Fibroblast of the aortic adventitia (primary cell): Measurements from ENCODE around the gene TRAF3IP1. TPM values are rescaled to one million over a fixed set of nuclear protein-coding genes. Genes with fewer than 3 reads are reported as not detected.
"Not testable (repeated sequence)": the region's sequence is repeated elsewhere in the genome, so short reads cannot be mapped to it uniquely, and the experiment has no call there.

Experiments used
- DNase-seq: peaks from one replicate; pipeline ENCODE4 v3.0.0-alpha.2; 2010; ENCODE audit warnings: low read depth
- H3K4me3 ChIP-seq: 2 replicates; pipeline ENCODE4 v1.5.1; 2011; ENCODE audit warnings: low read depth, mild to moderate bottlenecking, control low read depth, low read length, moderate library complexity
- total RNA-seq: library from RNA; depleted of rRNA; stranded (reverse); fragments of >200 nt; gene quantifications from 2 replicates; pipeline ENCODE4 v1.2.3, GENCODE V29; 2012; ENCODE audit warnings: low replicate concordance
- TF ChIP-seq, protein P1 (sequence below): IDR thresholded peaks from 2 replicates; pipeline ENCODE4 v1.5.1; 2011; ENCODE audit warnings: mild to moderate bottlenecking, low read length, control low read depth, inconsistent platforms; ENCODE audit not compliant: insufficient read depth

TRAF3IP1 gene
- total RNA-seq, 1 donor = 8.4 TPM

DNA sequence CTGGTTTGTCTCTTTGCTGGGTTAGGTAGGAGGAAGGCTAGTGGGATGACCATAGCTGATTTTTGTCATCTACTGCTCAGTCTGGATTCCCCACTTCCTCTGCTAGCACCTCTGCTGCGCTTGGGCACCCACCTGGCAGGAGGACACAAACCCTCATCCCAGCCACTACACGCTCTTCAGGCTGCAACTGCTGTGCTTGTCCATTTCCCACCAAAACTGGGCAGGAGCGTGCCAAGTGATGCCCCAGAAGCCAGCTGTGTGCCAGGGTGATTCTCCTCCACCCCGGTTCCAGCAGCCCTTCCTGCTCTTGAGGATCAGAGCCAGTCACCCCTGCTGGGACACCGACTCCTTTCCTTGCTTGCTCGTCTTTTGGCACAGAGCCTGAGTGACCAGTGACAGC, 16.2 kb upstream of the TRAF3IP1 start:
- no peak for DNase-seq
- TF ChIP-seq, protein P1, sequence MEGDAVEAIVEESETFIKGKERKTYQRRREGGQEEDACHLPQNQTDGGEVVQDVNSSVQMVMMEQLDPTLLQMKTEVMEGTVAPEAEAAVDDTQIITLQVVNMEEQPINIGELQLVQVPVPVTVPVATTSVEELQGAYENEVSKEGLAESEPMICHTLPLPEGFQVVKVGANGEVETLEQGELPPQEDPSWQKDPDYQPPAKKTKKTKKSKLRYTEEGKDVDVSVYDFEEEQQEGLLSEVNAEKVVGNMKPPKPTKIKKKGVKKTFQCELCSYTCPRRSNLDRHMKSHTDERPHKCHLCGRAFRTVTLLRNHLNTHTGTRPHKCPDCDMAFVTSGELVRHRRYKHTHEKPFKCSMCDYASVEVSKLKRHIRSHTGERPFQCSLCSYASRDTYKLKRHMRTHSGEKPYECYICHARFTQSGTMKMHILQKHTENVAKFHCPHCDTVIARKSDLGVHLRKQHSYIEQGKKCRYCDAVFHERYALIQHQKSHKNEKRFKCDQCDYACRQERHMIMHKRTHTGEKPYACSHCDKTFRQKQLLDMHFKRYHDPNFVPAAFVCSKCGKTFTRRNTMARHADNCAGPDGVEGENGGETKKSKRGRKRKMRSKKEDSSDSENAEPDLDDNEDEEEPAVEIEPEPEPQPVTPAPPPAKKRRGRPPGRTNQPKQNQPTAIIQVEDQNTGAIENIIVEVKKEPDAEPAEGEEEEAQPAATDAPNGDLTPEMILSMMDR = no peak
- H3K4me3 ChIP-seq = no peak overlapping the region

DNA sequence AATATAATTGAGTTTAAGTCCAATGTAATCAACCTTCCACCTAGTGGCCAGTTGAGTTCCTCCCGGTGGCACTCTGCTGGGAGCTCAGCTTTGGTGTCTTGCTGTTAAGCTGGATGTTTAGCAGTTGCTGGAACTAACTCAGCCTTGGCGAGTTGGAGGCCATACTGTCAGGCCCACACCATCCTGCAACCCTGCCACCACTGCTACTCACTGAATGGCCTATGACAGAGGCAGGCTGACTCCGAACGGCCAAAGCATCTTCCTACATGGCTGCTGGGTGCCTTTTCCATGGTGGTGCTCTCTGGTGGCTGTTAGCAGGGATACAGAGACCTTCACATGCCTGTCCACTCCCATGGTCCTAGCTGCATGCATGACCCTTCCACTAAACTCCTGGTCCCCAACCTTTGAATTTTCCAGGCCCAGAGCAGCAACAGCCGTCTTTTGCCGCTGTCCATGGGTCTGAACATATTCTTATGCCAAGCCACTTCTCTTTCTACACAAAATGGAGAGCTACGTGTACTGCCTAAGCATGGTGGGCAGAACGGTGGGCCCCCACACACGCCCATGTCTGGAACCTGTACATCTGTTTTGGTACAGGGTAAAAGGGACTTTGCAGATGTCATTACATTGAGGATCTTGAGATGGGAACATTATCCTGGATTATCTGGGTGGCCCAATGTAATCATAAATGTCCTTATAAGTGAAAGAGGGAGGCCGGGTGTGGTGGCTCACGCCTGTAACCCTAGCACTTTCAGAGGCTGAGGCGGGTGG, 15.0 kb upstream of the TRAF3IP1 start:
- H3K4me3 ChIP-seq = no peak overlapping the region
- no peak for DNase-seq
- TF ChIP-seq, protein P1 = peak; percentile 20

DNA sequence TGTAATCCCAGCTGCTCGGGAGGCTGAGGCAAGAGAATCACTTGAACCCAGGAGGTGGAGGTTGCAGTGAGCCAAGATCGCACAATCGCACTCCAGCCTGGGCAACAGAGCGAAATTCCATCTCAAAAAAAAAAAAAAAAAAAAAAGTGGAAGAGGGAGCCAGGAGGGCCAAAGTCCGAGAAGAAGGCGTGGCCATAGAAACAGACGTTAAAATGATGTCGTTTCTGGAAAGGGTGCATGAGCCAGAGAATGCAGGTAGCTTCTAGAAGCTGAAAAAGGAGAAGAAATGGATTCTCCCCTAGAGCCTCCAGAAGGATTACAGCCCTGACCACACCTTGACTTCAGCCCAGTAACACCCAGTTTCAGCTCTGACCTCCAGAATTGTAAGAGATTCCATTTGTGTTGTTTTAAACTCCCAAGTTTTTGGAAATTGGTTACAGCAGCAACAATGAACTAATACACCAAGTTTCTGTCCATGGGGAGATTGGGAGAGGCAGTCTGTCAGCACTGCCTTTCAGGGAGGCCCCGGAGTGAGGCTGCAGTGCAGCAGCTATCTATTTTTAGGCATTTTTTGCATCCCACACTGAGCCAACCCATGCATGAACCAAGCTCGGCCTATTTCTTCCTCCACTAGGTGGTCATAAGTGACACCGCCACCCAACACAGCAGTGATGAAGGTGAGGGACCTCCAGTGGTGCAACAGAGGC, 14.2 kb upstream of the TRAF3IP1 start:
- DNase-seq = no peak
- TF ChIP-seq, protein P1 = no peak
- no peak overlapping the region for H3K4me3 ChIP-seq

DNA sequence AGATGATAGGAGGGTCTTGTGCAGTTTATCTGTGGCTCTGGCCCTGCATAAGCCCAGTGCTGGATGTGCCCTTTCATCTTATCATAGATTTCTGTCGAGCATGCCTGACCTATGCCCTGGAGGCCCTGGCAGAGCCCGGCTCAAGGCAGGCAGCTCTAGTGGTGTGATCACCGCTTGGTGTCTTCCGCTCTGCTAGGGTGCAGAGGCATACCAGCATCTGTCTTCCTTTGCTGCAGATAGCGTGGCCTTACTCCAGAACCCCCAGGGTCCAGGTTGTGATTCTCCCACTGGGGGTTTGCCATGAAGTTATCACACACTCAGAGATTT, 13.7 kb upstream of the TRAF3IP1 start:
- DNase-seq = no peak
- TF ChIP-seq, protein P1 = no peak
- H3K4me3 ChIP-seq = no peak overlapping the region

DNA sequence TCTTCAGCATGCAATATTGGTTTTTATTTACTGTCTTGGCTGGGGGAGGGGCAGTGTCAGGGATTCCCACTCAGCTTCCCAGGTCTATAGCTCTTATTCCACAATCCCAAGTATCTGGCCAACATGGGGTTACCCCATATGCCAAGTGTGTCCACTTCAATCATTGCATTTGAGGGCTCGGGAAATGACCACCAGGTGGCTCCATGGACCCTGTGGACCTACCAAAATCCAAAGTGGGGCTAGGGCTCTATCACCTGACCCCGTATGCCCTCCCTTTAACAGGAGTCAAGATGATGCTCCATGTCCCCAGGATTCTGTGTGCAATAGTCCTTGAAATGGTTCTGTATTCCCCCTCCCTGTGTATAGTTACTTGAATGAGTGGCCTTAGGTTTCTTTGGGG, 12.1 kb upstream of the TRAF3IP1 start:
- TF ChIP-seq, protein P1 = peak; percentile 19
- no peak for DNase-seq
- H3K4me3 ChIP-seq = no peak overlapping the region

DNA sequence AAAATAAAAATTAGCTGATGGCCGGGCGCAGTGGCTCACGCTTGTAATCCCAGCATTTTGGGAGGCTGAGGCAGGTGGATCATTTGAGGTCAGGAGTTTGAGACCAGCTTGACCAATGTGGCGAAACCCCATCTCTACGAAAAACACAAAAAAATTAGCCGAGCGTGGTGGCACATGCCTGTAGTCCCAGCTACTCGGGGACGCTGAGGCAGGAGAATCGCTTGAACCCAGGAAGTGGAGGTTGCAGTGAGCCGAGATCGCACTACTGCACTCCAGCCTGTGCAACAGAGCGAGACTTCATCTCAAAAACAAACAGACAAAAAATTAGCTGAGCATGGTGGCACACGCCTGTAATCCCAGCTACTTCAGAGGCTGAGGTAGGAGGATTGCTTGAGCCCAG, 9.6 kb upstream of the TRAF3IP1 start:
- not testable (repeated sequence) for H3K4me3 ChIP-seq, DNase-seq

DNA sequence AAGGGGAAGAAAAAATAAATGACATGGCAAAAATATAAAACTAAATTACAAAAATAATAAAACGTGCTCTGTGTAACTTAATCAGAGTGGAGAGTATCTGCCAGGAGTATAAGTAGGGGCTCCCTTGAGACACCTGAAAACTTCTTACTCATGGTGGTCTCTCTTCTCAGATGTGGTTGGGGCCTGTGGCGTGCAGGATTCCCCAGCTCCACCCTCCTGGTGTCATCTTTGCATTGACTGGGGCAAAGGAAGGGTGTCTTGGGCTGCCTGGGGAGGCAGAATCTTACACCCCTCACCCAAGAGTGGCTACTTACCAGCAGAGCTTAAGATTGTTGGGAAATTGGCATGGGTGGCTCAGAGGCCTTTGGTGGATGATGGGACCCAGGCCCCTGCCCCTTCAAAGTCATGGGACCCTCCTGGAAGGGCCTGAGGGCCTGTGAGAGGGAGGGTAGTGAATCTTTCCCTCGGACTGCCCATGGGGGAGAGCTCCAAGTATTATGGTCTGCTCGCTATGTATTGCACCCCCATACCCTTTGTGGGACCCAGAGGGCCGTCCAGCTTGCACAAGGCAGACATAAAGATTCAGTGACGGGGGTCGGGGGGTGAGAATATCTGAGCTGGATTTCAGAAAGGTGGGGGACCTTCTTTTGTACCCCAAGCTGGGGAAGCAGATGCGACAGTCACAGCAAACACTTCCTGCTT, 6.9 kb upstream of the TRAF3IP1 start:
- DNase-seq = no peak
- H3K4me3 ChIP-seq = no peak overlapping the region
- TF ChIP-seq, protein P1 = no peak
